Activated naive CD4-positive, alpha-beta T cell treated with anti-CD3 and anti-CD28 coated beads, Interleukin-2, amount 10 ng/mL, durations not matched to agents 7 days and 5 days (primary cell): ENCODE results near the gene BARHL1.
"Not testable (repeated sequence)": the region's sequence is repeated elsewhere in the genome, so short reads cannot be mapped to it uniquely, and the experiment has no call there.

Experiments
- CTCF ChIA-PET: fragments of 350-600 bp; sonication (Branson Sonifier 250); formaldehyde crosslinking; loops from one replicate; lab custom pipeline; 2021; ENCODE audit warnings: antibody characterized with exemption; lab: Charles Lee
- DNase-seq: peaks from one replicate; pipeline ENCODE4 v3.0.0-alpha.2; 2020
- H3K27ac Mint-ChIP-seq: one replicate; pipeline ENCODE4 v1.8.0; 2021; ENCODE audit warnings: mild to moderate bottlenecking, moderate library complexity, mixed read lengths
- H3K27me3 Mint-ChIP-seq: one replicate; pipeline ENCODE4 v1.8.0; 2021; ENCODE audit warnings: mild to moderate bottlenecking, mixed read lengths
- H3K36me3 Mint-ChIP-seq: one replicate; pipeline ENCODE4 v1.8.0; 2021; ENCODE audit warnings: mixed read lengths
- H3K4me1 Mint-ChIP-seq: one replicate; pipeline ENCODE4 v1.8.0; 2021; ENCODE audit warnings: mixed read lengths
- H3K4me3 Mint-ChIP-seq: one replicate; pipeline ENCODE4 v1.8.0; 2021; ENCODE audit warnings: mild to moderate bottlenecking, moderate library complexity, mixed read lengths
- H3K9me3 Mint-ChIP-seq: one replicate; pipeline ENCODE4 v1.8.0; 2021; ENCODE audit warnings: mixed read lengths

The BARHL1 gene

GRCh38 chr9:132547976-132548730 lies 34.3 kb upstream of the BARHL1 start:
- Mint-ChIP-seq H3K4me3 (no peak overlapping the region), H3K4me1 (no peaks in the 10 kb centered on the region), H3K36me3 (no peaks in the 10 kb centered on the region), H3K27me3 (peaks cover 53% of the 10 kb centered on the region), H3K27ac (no peak overlapping the region), H3K9me3 (no peaks in the 10 kb centered on the region)
- DNase-seq, result no peak
- CTCF ChIA-PET, result no interaction called here

- CTCF ChIA-PET, result no interaction called here
- Mint-ChIP-seq H3K4me1 (no peaks in the 10 kb centered on the region), H3K4me3 (no peak overlapping the region), H3K36me3 (no peaks in the 10 kb centered on the region), H3K27me3 (peaks cover 48% of the 10 kb centered on the region), H3K9me3 (no peaks in the 10 kb centered on the region), H3K27ac (no peak overlapping the region)
- no peak for DNase-seq
These were observed 33.4 kb upstream of the BARHL1 start for GRCh38 chr9:132548751-132549640.

GRCh38 chr9:132551556-132551955 lies 30.9 kb upstream of the BARHL1 start:
- no peak for DNase-seq
- Mint-ChIP-seq H3K27me3 (peaks cover 30% of the 10 kb centered on the region), H3K36me3 (no peaks in the 10 kb centered on the region), H3K9me3 (no peaks in the 10 kb centered on the region), H3K27ac (no peak overlapping the region), H3K4me1 (no peaks in the 10 kb centered on the region), H3K4me3 (no peak overlapping the region)
- CTCF ChIA-PET, result no interaction called here

- CTCF ChIA-PET, result no interaction called here
- H3K27ac Mint-ChIP-seq, result no peak overlapping the region
- H3K27me3 Mint-ChIP-seq, result peaks cover 29% of the 10 kb centered on the region
- no peaks in the 10 kb centered on the region for H3K4me1 Mint-ChIP-seq
- DNase-seq, result no peak
- no peak overlapping the region for H3K4me3 Mint-ChIP-seq
- no peaks in the 10 kb centered on the region for H3K9me3 Mint-ChIP-seq
- H3K36me3 Mint-ChIP-seq, result no peaks in the 10 kb centered on the region
These were observed 30.4 kb upstream of the BARHL1 start for GRCh38 chr9:132552041-132552440.

- H3K9me3 Mint-ChIP-seq, result no peaks in the 10 kb centered on the region
- DNase-seq, result no peak
- H3K27me3 Mint-ChIP-seq, result peaks cover 27% of the 10 kb centered on the region
- no peak overlapping the region for H3K4me3 Mint-ChIP-seq
- no peaks in the 10 kb centered on the region for H3K36me3 Mint-ChIP-seq
- no peak overlapping the region for H3K27ac Mint-ChIP-seq
- CTCF ChIA-PET, result no interaction called here
- H3K4me1 Mint-ChIP-seq, result no peaks in the 10 kb centered on the region
These were observed 27.7 kb upstream of the BARHL1 start for GRCh38 chr9:132554755-132555154.

GRCh38 chr9:132555528-132555927 lies 26.9 kb upstream of the BARHL1 start:
- Mint-ChIP-seq H3K27ac (no peak overlapping the region), H3K4me3 (no peak overlapping the region), H3K4me1 (peaks cover under 1% of the 10 kb centered on the region), H3K36me3 (no peaks in the 10 kb centered on the region), H3K27me3 (peaks cover 33% of the 10 kb centered on the region), H3K9me3 (peaks cover under 1% of the 10 kb centered on the region)
- DNase-seq, result no peak
- CTCF ChIA-PET, result no interaction called here

GRCh38 chr9:132556235-132556634 lies 26.2 kb upstream of the BARHL1 start:
- Mint-ChIP-seq H3K4me3 (no peak overlapping the region), H3K27ac (no peak overlapping the region), H3K9me3 (peaks cover 3% of the 10 kb centered on the region), H3K4me1 (peaks cover 3% of the 10 kb centered on the region), H3K36me3 (no peaks in the 10 kb centered on the region), H3K27me3 (peaks cover 35% of the 10 kb centered on the region)
- CTCF ChIA-PET, result interaction anchor here (0.5 kb wide), 1 partner anchor 555 kb away, joined by 3 read pairs; no protein-coding TSS in a partner anchor
- DNase-seq, result no peak

- H3K9me3 Mint-ChIP-seq, result peaks cover 3% of the 10 kb centered on the region
- H3K27me3 Mint-ChIP-seq, result peaks cover 40% of the 10 kb centered on the region
- peaks cover 3% of the 10 kb centered on the region for H3K4me1 Mint-ChIP-seq
- H3K36me3 Mint-ChIP-seq, result no peaks in the 10 kb centered on the region
- no peak overlapping the region for H3K27ac Mint-ChIP-seq
- DNase-seq, result no peak
- CTCF ChIA-PET, result no interaction called here
- no peak overlapping the region for H3K4me3 Mint-ChIP-seq
These were observed 25.7 kb upstream of the BARHL1 start for GRCh38 chr9:132556714-132557113.

- no peaks in the 10 kb centered on the region for H3K36me3 Mint-ChIP-seq
- no peak overlapping the region for H3K4me3 Mint-ChIP-seq
- peaks cover 3% of the 10 kb centered on the region for H3K4me1 Mint-ChIP-seq
- H3K9me3 Mint-ChIP-seq, result peaks cover 3% of the 10 kb centered on the region
- H3K27me3 Mint-ChIP-seq, result peaks cover 44% of the 10 kb centered on the region
- CTCF ChIA-PET, result no interaction called here
- H3K27ac Mint-ChIP-seq, result no peak overlapping the region
- no peak for DNase-seq
These were observed 25.2 kb upstream of the BARHL1 start for GRCh38 chr9:132557159-132557558.

- Mint-ChIP-seq H3K36me3 (no peaks in the 10 kb centered on the region), H3K27me3 (peaks cover 56% of the 10 kb centered on the region), H3K27ac (no peak overlapping the region), H3K4me3 (no peak overlapping the region), H3K4me1 (peaks cover 3% of the 10 kb centered on the region), H3K9me3 (peaks cover 3% of the 10 kb centered on the region)
- CTCF ChIA-PET, result no interaction called here
- no peak for DNase-seq
These were observed 22.7 kb upstream of the BARHL1 start for GRCh38 chr9:132559711-132560110.

GRCh38 chr9:132560616-132561202 lies 21.7 kb upstream of the BARHL1 start:
- no peak overlapping the region for H3K27ac Mint-ChIP-seq

GRCh38 chr9:132562306-132562573 lies 20.2 kb upstream of the BARHL1 start:
- DNase-seq, result no peak
- no peak overlapping the region for H3K27ac Mint-ChIP-seq

More at GRCh38 chr9:132560616-132561202, 21.7 kb upstream of the BARHL1 start:
- Mint-ChIP-seq H3K4me3 (no peak overlapping the region), H3K36me3 (no peaks in the 10 kb centered on the region), H3K4me1 (peaks cover 3% of the 10 kb centered on the region), H3K27me3 (peaks cover 64% of the 10 kb centered on the region), H3K9me3 (peaks cover 3% of the 10 kb centered on the region)
- no peak for DNase-seq
- CTCF ChIA-PET, result interaction anchor here (0.6 kb wide), 2 partner anchors 123 to 141 kb away, joined by 3 read pairs; no protein-coding TSS in a partner anchor

GRCh38 chr9:132564526-132564925 lies 17.9 kb upstream of the BARHL1 start:
- no peak overlapping the region for H3K4me3 Mint-ChIP-seq
- no peak overlapping the region for H3K27ac Mint-ChIP-seq
- peaks cover 3% of the 10 kb centered on the region for H3K4me1 Mint-ChIP-seq
- H3K36me3 Mint-ChIP-seq, result no peaks in the 10 kb centered on the region
- CTCF ChIA-PET, result interaction anchor here (2.2 kb wide), 1 partner anchor 152 kb away, joined by 6 read pairs; no protein-coding TSS in a partner anchor
- H3K9me3 Mint-ChIP-seq, result peaks cover 3% of the 10 kb centered on the region
- no peak for DNase-seq
- peaks cover 53% of the 10 kb centered on the region for H3K27me3 Mint-ChIP-seq

More at GRCh38 chr9:132562306-132562573, 20.2 kb upstream of the BARHL1 start:
- H3K4me1 Mint-ChIP-seq, result peaks cover 3% of the 10 kb centered on the region
- no peak overlapping the region for H3K4me3 Mint-ChIP-seq
- CTCF ChIA-PET, result interaction anchor here (1.1 kb wide), 1 partner anchor 150 kb away, joined by 4 read pairs; no protein-coding TSS in a partner anchor
- peaks cover 58% of the 10 kb centered on the region for H3K27me3 Mint-ChIP-seq
- H3K9me3 Mint-ChIP-seq, result peaks cover 3% of the 10 kb centered on the region
- no peaks in the 10 kb centered on the region for H3K36me3 Mint-ChIP-seq

GRCh38 chr9:132568787-132569186 lies 13.6 kb upstream of the BARHL1 start:
- H3K4me3 Mint-ChIP-seq, H3K4me1 Mint-ChIP-seq, H3K36me3 Mint-ChIP-seq, CTCF ChIA-PET, H3K9me3 Mint-ChIP-seq, H3K27ac Mint-ChIP-seq, DNase-seq: not testable (repeated sequence)
- H3K27me3 Mint-ChIP-seq, result peaks cover 30% of the 10 kb centered on the region
